ENCODE measurements around the gene PTPN23.
"Not testable (repeated sequence)": the region's sequence is repeated elsewhere in the genome, so short reads cannot be mapped to it uniquely, and the experiment has no call there.

DNA sequence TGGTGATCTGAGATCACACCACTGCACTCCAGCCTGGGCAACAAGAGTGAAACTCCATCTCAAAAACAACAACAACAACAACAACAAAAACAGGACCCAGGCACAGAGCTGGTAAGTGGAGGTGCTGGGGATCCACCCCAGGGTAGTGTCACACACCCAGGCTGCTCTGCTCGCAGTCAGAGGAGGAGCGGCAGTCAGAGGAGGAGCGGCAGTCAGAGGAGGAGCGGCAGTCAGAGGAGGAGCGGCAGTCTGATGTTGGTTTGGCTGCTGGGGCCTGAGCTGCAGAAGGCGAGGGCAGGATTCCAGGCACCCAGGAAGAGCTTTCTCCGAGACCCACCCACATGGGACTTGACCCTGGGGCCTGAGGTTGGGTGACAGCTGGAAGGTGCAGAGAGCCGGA, 10.8 kb upstream of the PTPN23 start:
- TF ChIP-seq, protein P1, sequence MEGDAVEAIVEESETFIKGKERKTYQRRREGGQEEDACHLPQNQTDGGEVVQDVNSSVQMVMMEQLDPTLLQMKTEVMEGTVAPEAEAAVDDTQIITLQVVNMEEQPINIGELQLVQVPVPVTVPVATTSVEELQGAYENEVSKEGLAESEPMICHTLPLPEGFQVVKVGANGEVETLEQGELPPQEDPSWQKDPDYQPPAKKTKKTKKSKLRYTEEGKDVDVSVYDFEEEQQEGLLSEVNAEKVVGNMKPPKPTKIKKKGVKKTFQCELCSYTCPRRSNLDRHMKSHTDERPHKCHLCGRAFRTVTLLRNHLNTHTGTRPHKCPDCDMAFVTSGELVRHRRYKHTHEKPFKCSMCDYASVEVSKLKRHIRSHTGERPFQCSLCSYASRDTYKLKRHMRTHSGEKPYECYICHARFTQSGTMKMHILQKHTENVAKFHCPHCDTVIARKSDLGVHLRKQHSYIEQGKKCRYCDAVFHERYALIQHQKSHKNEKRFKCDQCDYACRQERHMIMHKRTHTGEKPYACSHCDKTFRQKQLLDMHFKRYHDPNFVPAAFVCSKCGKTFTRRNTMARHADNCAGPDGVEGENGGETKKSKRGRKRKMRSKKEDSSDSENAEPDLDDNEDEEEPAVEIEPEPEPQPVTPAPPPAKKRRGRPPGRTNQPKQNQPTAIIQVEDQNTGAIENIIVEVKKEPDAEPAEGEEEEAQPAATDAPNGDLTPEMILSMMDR (IDR thresholded peaks at IDR 0.05; ENCODE audit: insufficient read depth, low read length, poor library complexity, severe bottlenecking), result not testable (repeated sequence)
- not testable (repeated sequence) for TF ChIP-seq EZH2phosphoT487 (conservative IDR thresholded peaks at IDR 0.05; ENCODE audit: low read length)
